GM12892 (cell line): Measurements from ENCODE around the gene SLITRK1.

Source experiments
- POLR2A ChIP-seq: IDR thresholded peaks from 2 replicates; pipeline ENCODE4 v1.6.1; 2011; ENCODE audit warnings: low read depth, low read length, control low read depth
- POLR2AphosphoS5 ChIP-seq: IDR thresholded peaks from 2 replicates; pipeline ENCODE4 v1.6.1; 2011; ENCODE audit warnings: low read depth, low read length, control low read depth
- TAF1 ChIP-seq: IDR thresholded peaks from 2 replicates; pipeline ENCODE4 v1.6.1; 2011; ENCODE audit warnings: low read depth, mild to moderate bottlenecking, control low read depth, low read length, borderline replicate concordance

- TF ChIP-seq POLR2A = no peak
- TF ChIP-seq POLR2AphosphoS5 = no peak
- TF ChIP-seq TAF1 = no peak
Observed at GRCh38 chr13:83853771-83854170, 28.5 kb downstream of the SLITRK1 start.
